Measurements from ENCODE around the gene NAT14.

GRCh38 chr19:55454787-55455243, 30.2 kb upstream of the NAT14 start:
- TF ChIP-seq EZH2phosphoT487 (IDR thresholded peaks at IDR 0.05; ENCODE audit: low read length) = no peak
- peak; percentile 67 for TF ChIP-seq CTCF (IDR thresholded peaks at IDR 0.05; ENCODE audit: low read length)

Measured in MM.1S (cell line).